Measurements from ENCODE around the gene G6PC3. TPM values are rescaled to one million over a fixed set of nuclear protein-coding genes. Genes with fewer than 3 reads are reported as not detected.

Gene G6PC3
- total RNA-seq, 2 experiments from 2014 or later = 18.7 to 18.8 TPM

GRCh38 chr17:44065668-44066203 is 4.8 kb upstream of the G6PC3 start:
- H3K4me1 Mint-ChIP-seq = peaks cover 34% of the 10 kb centered on the region
- no peaks in the 10 kb centered on the region for H3K9me3 Mint-ChIP-seq
- peak overlapping the region; percentile 97 for H3K27ac Mint-ChIP-seq
- POLR2A ChIA-PET = interaction anchor here (0.7 to 2.0 kb wide), 4 partner anchors 11 to 705 kb away, joined by 3 to 10 read pairs (median 4); partner anchors contain the start of gene HDAC5
- H3K4me3 Mint-ChIP-seq = peak overlapping the region; percentile 99
- H3K27me3 Mint-ChIP-seq = no peaks in the 10 kb centered on the region
- DNase-seq (peak; percentile 43), ATAC-seq (ENCODE audit: low read depth) (no peak)
- H3K36me3 Mint-ChIP-seq = peaks cover 17% of the 10 kb centered on the region

- ATAC-seq (ENCODE audit: low read depth) = peak; percentile 75
- Mint-ChIP-seq H3K4me1 (peaks cover 35% of the 10 kb centered on the region), H3K27ac (peak within 1 kb of the TSS; percentile 97), H3K9me3 (no peaks in the 10 kb centered on the region), H3K36me3 (peaks cover 15% of the 10 kb centered on the region), H3K27me3 (no peaks in the 10 kb centered on the region), H3K4me3 (peak within 1 kb of the TSS; percentile 99)
- POLR2A ChIA-PET = interaction anchor here (0.5 to 2.0 kb wide), 9 partner anchors 11 to 706 kb away, joined by 3 to 10 read pairs (median 4); partner anchors contain the start of genes HDAC5 and UBTF
- peak; percentile 97 for DNase-seq
Measured at GRCh38 chr17:44066204-44066930, 4.2 kb upstream of the G6PC3 start, which contains the start of gene LSM12. Gene LSM12 (minus strand): TSS chr17:44066671. CDS start chr17:44066587, 84 bp downstream.

- peak overlapping the region; percentile 97 for H3K27ac Mint-ChIP-seq
Measured at GRCh38 chr17:44067545-44067940, 3.0 kb upstream of the G6PC3 start.

GRCh38 chr17:44069974-44070454 is 521 bp upstream of the G6PC3 start:
- DNase-seq = no peak
- Mint-ChIP-seq H3K4me1 (peaks cover 26% of the 10 kb centered on the region), H3K4me3 (peak overlapping the region; percentile 97), H3K27me3 (no peaks in the 10 kb centered on the region), H3K36me3 (peaks cover 6% of the 10 kb centered on the region), H3K9me3 (no peaks in the 10 kb centered on the region), H3K27ac (peak overlapping the region; percentile 93)
- POLR2A ChIA-PET = interaction anchor here (0.6 to 1.6 kb wide), 5 partner anchors 9 to 53 kb away, joined by 3 to 9 read pairs (median 6); partner anchors contain the start of gene HDAC5
- ATAC-seq (ENCODE audit: low read depth) = no peak

More at GRCh38 chr17:44067545-44067940, 3.0 kb upstream of the G6PC3 start:
- ATAC-seq (ENCODE audit: low read depth) = no peak
- peaks cover 10% of the 10 kb centered on the region for H3K36me3 Mint-ChIP-seq
- H3K27me3 Mint-ChIP-seq = no peaks in the 10 kb centered on the region
- POLR2A ChIA-PET = interaction anchor here (1.0 kb wide), 1 partner anchor 105 kb away, joined by 4 read pairs; no protein-coding TSS in a partner anchor
- DNase-seq = no peak
- H3K4me1 Mint-ChIP-seq = peaks cover 36% of the 10 kb centered on the region
- no peak overlapping the region for H3K4me3 Mint-ChIP-seq
- no peaks in the 10 kb centered on the region for H3K9me3 Mint-ChIP-seq

- no peaks in the 10 kb centered on the region for H3K9me3 Mint-ChIP-seq
- DNase-seq = no peak
- ATAC-seq (ENCODE audit: low read depth) = peak; percentile 48
- peak overlapping the region; percentile 93 for H3K27ac Mint-ChIP-seq
- H3K4me1 Mint-ChIP-seq = peaks cover 20% of the 10 kb centered on the region
- POLR2A ChIA-PET = interaction anchor here (0.7 to 1.6 kb wide), 2 partner anchors 52 to 154 kb away, joined by 4 to 8 read pairs; partner anchors contain the start of gene HDAC5
- no peaks in the 10 kb centered on the region for H3K36me3 Mint-ChIP-seq
- no peaks in the 10 kb centered on the region for H3K27me3 Mint-ChIP-seq
- peak overlapping the region; percentile 97 for H3K4me3 Mint-ChIP-seq
Measured at GRCh38 chr17:44071198-44071520, 624 bp downstream of the G6PC3 start.

GRCh38 chr17:44071772-44072171 is 1.2 kb downstream of the G6PC3 start:
- Mint-ChIP-seq H3K4me3 (peak overlapping the region; percentile 97), H3K27me3 (no peaks in the 10 kb centered on the region), H3K9me3 (no peaks in the 10 kb centered on the region), H3K27ac (peak overlapping the region; percentile 27), H3K4me1 (peaks cover 18% of the 10 kb centered on the region), H3K36me3 (no peaks in the 10 kb centered on the region)
- ATAC-seq (ENCODE audit: low read depth) (no peak), DNase-seq (no peak)
- POLR2A ChIA-PET = no interaction called here

GRCh38 chr17:44074231-44074910 is 3.8 kb downstream of the G6PC3 start:
- Mint-ChIP-seq H3K27me3 (no peaks in the 10 kb centered on the region), H3K36me3 (peaks cover 1% of the 10 kb centered on the region), H3K4me1 (peaks cover 17% of the 10 kb centered on the region), H3K27ac (peak overlapping the region; percentile 4), H3K9me3 (no peaks in the 10 kb centered on the region), H3K4me3 (no peak overlapping the region)
- POLR2A ChIA-PET = no interaction called here
- DNase-seq = no peak
- no peak for ATAC-seq (ENCODE audit: low read depth)

- POLR2A ChIA-PET = interaction anchor here (0.6 kb wide), 1 partner anchor 251 kb away, joined by 3 read pairs; no protein-coding TSS in a partner anchor
- ATAC-seq (ENCODE audit: low read depth) (no peak), DNase-seq (no peak)
- no peak overlapping the region for H3K27ac Mint-ChIP-seq
- no peaks in the 10 kb centered on the region for H3K27me3 Mint-ChIP-seq
- H3K9me3 Mint-ChIP-seq = no peaks in the 10 kb centered on the region
- H3K4me1 Mint-ChIP-seq = peaks cover 16% of the 10 kb centered on the region
- H3K36me3 Mint-ChIP-seq = peaks cover 1% of the 10 kb centered on the region
- H3K4me3 Mint-ChIP-seq = no peak overlapping the region
Measured at GRCh38 chr17:44074911-44075285, 4.4 kb downstream of the G6PC3 start.

- DNase-seq (no peak), ATAC-seq (ENCODE audit: low read depth) (no peak)
- Mint-ChIP-seq H3K9me3 (no peaks in the 10 kb centered on the region), H3K27me3 (no peaks in the 10 kb centered on the region), H3K4me3 (no peak overlapping the region), H3K36me3 (peaks cover 2% of the 10 kb centered on the region), H3K4me1 (peaks cover 13% of the 10 kb centered on the region), H3K27ac (peak overlapping the region; percentile 45)
- POLR2A ChIA-PET = interaction anchor here (0.6 kb wide), 1 partner anchor 250 kb away, joined by 3 read pairs; no protein-coding TSS in a partner anchor
Measured at GRCh38 chr17:44075598-44076293, 5.2 kb downstream of the G6PC3 start.

GRCh38 chr17:44076716-44077594 is 6.4 kb downstream of the G6PC3 start:
- H3K27ac Mint-ChIP-seq = peak overlapping the region; percentile 25
- no peaks in the 10 kb centered on the region for H3K9me3 Mint-ChIP-seq
- no peaks in the 10 kb centered on the region for H3K27me3 Mint-ChIP-seq
- POLR2A ChIA-PET = no interaction called here
- DNase-seq (no peak), ATAC-seq (ENCODE audit: low read depth) (no peak)
- peaks cover 6% of the 10 kb centered on the region for H3K4me1 Mint-ChIP-seq
- H3K36me3 Mint-ChIP-seq = peaks cover 3% of the 10 kb centered on the region
- no peak overlapping the region for H3K4me3 Mint-ChIP-seq

- H3K9me3 Mint-ChIP-seq = no peaks in the 10 kb centered on the region
- no peaks in the 10 kb centered on the region for H3K27me3 Mint-ChIP-seq
- H3K36me3 Mint-ChIP-seq = peaks cover 3% of the 10 kb centered on the region
- POLR2A ChIA-PET = no interaction called here
- H3K4me1 Mint-ChIP-seq = peaks cover 4% of the 10 kb centered on the region
- H3K27ac Mint-ChIP-seq = no peak overlapping the region
- no peak for ATAC-seq (ENCODE audit: low read depth)
- no peak for DNase-seq
- H3K4me3 Mint-ChIP-seq = no peak overlapping the region
Measured at GRCh38 chr17:44077595-44077909, 7.0 kb downstream of the G6PC3 start.

- Mint-ChIP-seq H3K36me3 (peaks cover 3% of the 10 kb centered on the region), H3K27ac (no peak overlapping the region), H3K4me3 (no peak overlapping the region), H3K9me3 (no peaks in the 10 kb centered on the region), H3K4me1 (no peaks in the 10 kb centered on the region), H3K27me3 (no peaks in the 10 kb centered on the region)
- DNase-seq (no peak), ATAC-seq (ENCODE audit: low read depth) (no peak)
- POLR2A ChIA-PET = no interaction called here
Measured at GRCh38 chr17:44078412-44078811, 7.9 kb downstream of the G6PC3 start.
